HG03025 (cell line): ENCODE data around the gene SLC9A9.

Experiments
- ATAC-seq: cut with Tn5 transposase; IDR thresholded peaks from one replicate; pipeline ENCODE4 v1.9.1; 2021; ENCODE audit warnings: mild to moderate bottlenecking, moderate library complexity; ENCODE audit not compliant: unreplicated experiment, low FRiP score

Gene SLC9A9

GRCh38 chr3:143273975-143274690, 574.1 kb downstream of the SLC9A9 start:
- ATAC-seq: no peak

DNA sequence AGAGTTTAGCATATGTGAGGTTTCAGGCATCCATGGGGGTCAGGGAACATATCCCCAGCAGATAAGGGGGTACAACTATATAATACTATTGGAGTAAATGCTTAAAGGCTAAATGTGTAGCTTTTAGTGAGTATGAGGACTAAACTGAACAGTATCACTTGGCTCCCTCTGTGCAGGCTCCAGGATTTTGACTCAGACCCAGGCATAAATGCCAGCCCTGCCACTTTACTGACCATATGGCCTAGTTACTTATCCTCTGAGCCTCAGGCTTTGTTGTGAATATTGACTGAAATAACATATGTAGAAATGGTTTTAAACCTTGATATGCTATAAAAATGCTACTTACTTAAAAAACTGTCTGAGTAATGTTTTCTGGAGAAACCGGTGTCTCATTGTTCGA, 577.1 kb downstream of the SLC9A9 start:
- no peak for ATAC-seq

DNA sequence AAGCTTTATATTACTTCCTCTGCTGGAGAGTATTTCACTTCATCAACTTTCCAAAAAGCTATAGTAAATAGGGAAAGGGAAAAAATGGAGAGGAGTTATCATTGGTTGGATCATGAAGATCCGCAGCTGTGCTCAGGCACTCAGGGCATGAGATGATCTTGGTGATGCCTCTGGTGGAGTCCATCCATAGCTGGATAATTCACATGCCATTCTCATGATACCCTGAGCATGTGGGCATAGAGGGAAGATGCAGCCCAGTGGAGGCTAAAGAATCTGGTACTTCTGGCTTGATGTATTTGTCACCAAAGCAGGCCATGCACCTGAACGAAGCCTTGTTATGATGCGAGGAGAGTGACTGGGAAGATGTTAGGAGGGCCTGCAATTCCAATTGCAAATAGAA, 578.5 kb downstream of the SLC9A9 start:
- no peak for ATAC-seq

GRCh38 chr3:143267989-143268388, 580.3 kb downstream of the SLC9A9 start:
- no peak for ATAC-seq

DNA sequence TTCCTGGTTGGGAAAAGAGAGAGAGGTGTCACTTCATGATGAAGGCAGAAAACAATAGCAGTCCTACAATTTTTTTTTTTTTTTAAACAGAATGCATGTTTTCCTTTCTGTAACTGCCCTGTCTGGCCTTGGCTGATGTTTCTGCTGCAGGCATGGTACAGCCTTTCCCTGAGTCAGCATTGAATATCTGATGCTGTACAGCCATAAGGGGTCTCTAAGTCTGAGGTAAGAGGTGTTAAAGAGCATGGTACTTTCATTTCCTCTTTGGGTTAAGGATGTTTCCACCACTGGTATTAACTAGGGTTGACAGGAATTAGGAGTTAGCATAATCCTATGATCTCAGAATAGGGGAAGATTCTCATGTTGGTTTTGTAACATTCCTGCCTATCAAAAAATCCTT, 581.3 kb downstream of the SLC9A9 start:
- ATAC-seq: no peak

GRCh38 chr3:143266511-143266910, 581.8 kb downstream of the SLC9A9 start:
- no peak for ATAC-seq

GRCh38 chr3:143265501-143266070, 582.7 kb downstream of the SLC9A9 start:
- no peak for ATAC-seq

- ATAC-seq: no peak
Measured at GRCh38 chr3:143263852-143264513, 584.3 kb downstream of the SLC9A9 start.

GRCh38 chr3:143261848-143262247, 586.4 kb downstream of the SLC9A9 start:
- ATAC-seq: no peak

GRCh38 chr3:143258692-143259091, 589.6 kb downstream of the SLC9A9 start:
- no peak for ATAC-seq

DNA sequence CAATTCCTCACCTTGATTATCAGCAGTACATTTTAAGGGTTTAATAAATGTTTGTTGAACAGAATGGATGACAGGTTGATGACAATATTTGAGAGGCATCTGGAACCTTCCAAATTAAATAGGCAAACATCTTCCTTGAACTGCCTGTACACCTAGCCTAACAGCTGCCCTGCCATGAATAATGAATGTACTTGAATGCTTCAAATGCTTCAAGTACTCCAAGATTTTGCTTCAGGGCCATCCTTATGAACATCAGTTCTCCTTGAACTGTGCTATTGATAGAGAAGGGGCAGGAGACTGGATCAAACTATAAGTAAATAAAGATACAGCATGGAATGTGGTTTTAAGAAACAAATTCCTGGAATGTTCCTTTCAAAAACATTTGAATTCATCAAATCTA, 591.9 kb downstream of the SLC9A9 start:
- ATAC-seq: no peak

DNA sequence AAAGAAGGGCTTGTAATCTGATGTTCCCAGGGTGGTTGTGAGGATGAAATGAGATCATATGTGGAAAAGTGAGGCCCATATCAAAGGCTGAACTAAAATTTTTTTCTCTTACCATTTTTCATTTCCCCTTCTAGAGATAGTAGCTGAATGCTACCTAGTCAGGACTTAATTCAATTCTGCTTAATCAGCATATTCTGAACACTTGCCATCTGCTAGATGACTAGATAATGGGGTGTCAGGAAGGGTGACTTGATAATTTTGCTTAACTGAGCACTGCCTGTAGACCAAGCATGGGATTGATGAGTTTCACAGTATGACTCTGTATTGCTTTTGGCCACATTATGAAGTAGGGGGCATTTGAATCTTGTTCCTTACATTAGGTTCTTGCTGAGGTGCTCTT, 592.5 kb downstream of the SLC9A9 start:
- ATAC-seq: no peak

GRCh38 chr3:143252931-143253330, 595.3 kb downstream of the SLC9A9 start:
- ATAC-seq: no peak

GRCh38 chr3:143249014-143249413, 599.3 kb downstream of the SLC9A9 start:
- ATAC-seq: no peak

GRCh38 chr3:143247073-143247472, 601.2 kb downstream of the SLC9A9 start:
- ATAC-seq: no peak

DNA sequence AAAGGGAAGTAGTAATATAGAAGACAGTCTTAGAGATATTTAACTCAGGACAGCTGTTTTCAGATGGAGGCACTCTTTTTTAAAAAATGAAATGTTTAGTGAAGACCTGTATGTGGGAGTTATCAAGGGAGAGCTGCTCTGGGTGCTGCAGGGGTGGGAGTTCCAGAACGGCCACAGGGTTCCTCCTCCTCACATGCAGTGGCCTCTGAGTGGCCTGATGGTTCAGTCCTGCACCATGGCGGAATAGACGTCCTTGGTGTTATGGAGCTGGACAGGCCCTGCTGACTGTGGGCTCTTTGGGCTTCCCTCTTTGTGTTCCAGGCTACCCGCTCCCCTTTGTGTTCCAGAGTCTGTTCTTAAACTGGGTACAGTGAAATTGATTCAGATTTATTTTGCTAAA, 602.6 kb downstream of the SLC9A9 start:
- ATAC-seq: no peak

- ATAC-seq: no peak
Measured at GRCh38 chr3:143244516-143245063, 603.7 kb downstream of the SLC9A9 start.

- no peak for ATAC-seq
Measured at GRCh38 chr3:143243686-143244085, 604.6 kb downstream of the SLC9A9 start.

GRCh38 chr3:143242691-143243090, 605.6 kb downstream of the SLC9A9 start:
- no peak for ATAC-seq

DNA sequence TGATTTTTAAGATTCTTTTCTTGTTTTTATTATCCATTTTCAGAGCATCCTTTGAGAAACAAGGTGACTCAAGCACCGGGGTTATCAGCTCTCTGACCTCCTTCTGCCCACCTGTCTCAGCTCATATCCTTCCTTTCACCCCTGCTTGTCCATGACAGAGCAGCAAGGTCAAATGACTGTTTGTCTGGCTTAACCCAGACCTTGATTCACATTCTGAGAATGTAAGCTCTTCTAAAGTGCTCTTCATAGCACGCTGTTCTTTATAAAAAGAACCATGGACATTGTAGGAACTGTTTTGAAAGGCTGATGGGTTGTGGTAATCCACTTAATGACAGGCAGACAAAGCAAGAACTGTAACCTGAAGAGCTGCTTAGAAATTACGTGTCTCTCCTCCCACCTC, 606.2 kb downstream of the SLC9A9 start:
- ATAC-seq: no peak

GRCh38 chr3:143241481-143241951, 606.8 kb downstream of the SLC9A9 start:
- ATAC-seq: no peak
